A549 treated with GW870086 at 1 μM for 4 hours (cell line): ENCODE results near the gene DAZAP1. TPM values are rescaled to one million over a fixed set of nuclear protein-coding genes. Genes with fewer than 3 reads are reported as not detected.

Source experiments
- total RNA-seq: library from RNA; stranded (reverse); fragments of 200-300 nt; extraction: Qiagen RNA extraction; gene quantifications from 5 replicates; pipeline ENCODE4 v1.2.3, GENCODE V29; 2022; ENCODE audit warnings: low read depth

Gene DAZAP1
- 77.1 to 108 TPM (median 103 TPM) in 5 replicates for total RNA-seq

GRCh38 chr19:1407528-1408299 lies at the start of gene DAZAP1:
Gene DAZAP1 (plus strand): TSS chr19:1407586. CDS start chr19:1407774, 188 bp downstream.

GRCh38 chr19:1383312-1384084 lies 23.9 kb upstream of the DAZAP1 start, which contains the start of gene NDUFS7:
Gene NDUFS7 (plus strand): TSS chr19:1383907. CDS start chr19:1383927, 20 bp downstream.

GRCh38 chr19:1401138-1401888 lies 6.1 kb upstream of the DAZAP1 start, which contains the start of gene GAMT:
Gene GAMT (minus strand): TSS chr19:1401542. CDS start chr19:1401476, 66 bp downstream.

GRCh38 chr19:1438035-1438932 lies 30.9 kb downstream of the DAZAP1 start, which contains the start of gene RPS15:
Gene RPS15 (plus strand): TSS chr19:1438396. CDS start chr19:1438426, 30 bp downstream.

GRCh38 chr19:1449467-1450442 lies 42.4 kb downstream of the DAZAP1 start, which contains the start of gene APC2:
Gene APC2 (plus strand): TSS chr19:1450121. CDS start chr19:1453002, 2,881 bp downstream.

GRCh38 chr19:1478934-1479707 lies 71.7 kb downstream of the DAZAP1 start, which contains the start of gene C19orf25:
Gene C19orf25 (minus strand): TSS chr19:1479215. CDS start chr19:1478903, 312 bp downstream.

Other genes with a start within 250 kb of the DAZAP1 start
- gene SBNO2, start 233.3 kb upstream of the DAZAP1 start, total RNA-seq = 25.0 to 38.4 TPM (median 37.0 TPM) in 5 replicates
- gene STK11, start 201.8 kb upstream of the DAZAP1 start, total RNA-seq = 30.8 to 36.4 TPM (median 36.1 TPM) in 5 replicates
- gene CBARP, start 169.6 kb upstream of the DAZAP1 start, total RNA-seq = 2.2 to 4.3 TPM (median 4.1 TPM) in 5 replicates
- 99.5 to 201 TPM (median 159 TPM) in 5 replicates for gene ATP5F1D, start 165.8 kb upstream of the DAZAP1 start, total RNA-seq
- gene MIDN, start 159.0 kb upstream of the DAZAP1 start, total RNA-seq = 42.4 to 55.4 TPM (median 51.8 TPM) in 5 replicates
- 89.3 to 186 TPM (median 97.4 TPM) in 5 replicates for gene CIRBP, start 138.3 kb upstream of the DAZAP1 start, total RNA-seq
- 50.5 to 98.6 TPM (median 76.3 TPM) in 5 replicates for gene FAM174C, start 132.1 kb upstream of the DAZAP1 start, total RNA-seq
- 1.0 to 2.1 TPM (median 1.8 TPM) in 5 replicates for gene EFNA2, start 121.7 kb upstream of the DAZAP1 start, total RNA-seq
- gene NDUFS7, start 23.7 kb upstream of the DAZAP1 start, total RNA-seq = 66.2 to 78.7 TPM (median 77.7 TPM) in 5 replicates
- 30.9 to 45.1 TPM (median 41.7 TPM) in 5 replicates for gene GAMT, start 6.0 kb upstream of the DAZAP1 start, total RNA-seq
- 1,763 to 2,099 TPM (median 1,850 TPM) in 5 replicates for gene RPS15, start 30.8 kb downstream of the DAZAP1 start, total RNA-seq
- gene APC2, start 42.5 kb downstream of the DAZAP1 start, total RNA-seq = 1.1 to 2.3 TPM (median 2.0 TPM) in 5 replicates
- 10.7 to 19.4 TPM (median 16.7 TPM) in 5 replicates for gene C19orf25, start 71.6 kb downstream of the DAZAP1 start, total RNA-seq
- gene PCSK4, start 82.8 kb downstream of the DAZAP1 start, total RNA-seq = 0.42 to 1.9 TPM (median 1.0 TPM) in 5 replicates
- 4.3 to 6.8 TPM (median 4.4 TPM) in 5 replicates for gene REEP6, start 83.6 kb downstream of the DAZAP1 start, total RNA-seq
- gene ADAMTSL5, start 105.4 kb downstream of the DAZAP1 start, total RNA-seq = 2.9 to 4.5 TPM (median 3.4 TPM) in 5 replicates
- gene PLK5, start 116.5 kb downstream of the DAZAP1 start, total RNA-seq = not detected in 5 replicates
- 6.5 to 10.3 TPM (median 10.0 TPM) in 5 replicates for gene MEX3D, start 160.7 kb downstream of the DAZAP1 start, total RNA-seq
- gene MBD3, start 185.3 kb downstream of the DAZAP1 start, total RNA-seq = 31.2 to 53.0 TPM (median 45.3 TPM) in 5 replicates
- gene UQCR11, start 197.9 kb downstream of the DAZAP1 start, total RNA-seq = 105 to 212 TPM (median 178 TPM) in 5 replicates
- gene TCF3, start 245.0 kb downstream of the DAZAP1 start, total RNA-seq = 49.4 to 71.5 TPM (median 58.6 TPM) in 5 replicates